ENCODE measurements around the gene CHKB.

Gene CHKB

DNA sequence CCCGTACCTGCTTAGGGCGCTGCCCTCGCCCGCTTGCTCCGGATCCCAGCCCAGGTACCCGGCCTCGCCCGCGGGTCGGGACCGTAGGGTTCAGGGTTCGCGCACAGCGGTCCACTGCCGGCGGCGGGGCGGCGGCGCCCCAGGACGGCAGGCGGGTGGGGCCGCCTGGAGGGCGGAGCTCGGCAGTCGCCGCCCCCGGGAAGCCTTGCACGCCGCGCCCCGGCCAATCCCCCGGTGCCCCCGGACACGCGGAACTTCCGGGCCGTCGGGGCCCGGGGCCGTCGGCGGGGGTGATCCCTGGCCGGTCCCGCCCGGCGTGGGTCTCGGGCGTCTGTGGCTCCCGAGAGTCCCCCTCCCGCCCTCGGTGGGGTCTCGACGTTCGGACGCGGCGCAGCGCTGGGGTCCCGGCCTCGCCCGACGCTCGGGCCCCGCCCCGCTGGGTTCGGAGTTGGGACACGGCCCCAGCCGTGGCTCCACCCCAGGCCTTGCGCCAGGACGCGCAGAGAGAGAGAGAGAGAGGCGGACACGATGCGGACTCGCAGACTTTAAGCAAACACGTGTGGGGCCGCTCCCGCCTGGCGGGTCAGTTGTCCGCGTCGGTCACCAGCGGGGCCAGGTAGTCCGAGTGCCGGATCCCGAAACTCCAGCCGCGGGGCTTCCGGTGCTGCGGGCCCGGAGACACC, 52.6 kb downstream of the CHKB start, which contains the start of gene TYMP:
TYMP (minus strand) TSS at position 116 of the 683 bp plus-strand sequence. CDS start 303 bp downstream, outside the sequence.
- 7% methylated on average over 92 of the region's 92 CpGs for WGBS, 2 experiments
- Histone ChIP-seq H3K27ac (ENCODE audit: insufficient read depth, low read depth, low read length, poor library complexity, severe bottlenecking) (no peak within 1 kb of the TSS), H3K27me3 (ENCODE audit: control insufficient read depth, insufficient read depth, low read length, poor library complexity, severe bottlenecking) (peaks cover 72% of the 10 kb centered on the region), H3K4me1 (ENCODE audit: control insufficient read depth, insufficient read depth, low read length) (peaks cover 16% of the 10 kb centered on the region), H3K36me3 (ENCODE audit: control insufficient read depth, insufficient read depth, low read length) (no peaks in the 10 kb centered on the region), H3K4me3 (ENCODE audit: insufficient read depth, low read depth, low read length) (peak within 1 kb of the TSS; percentile 27), H3K9me3 (ENCODE audit: control insufficient read depth, low read length) (no peaks in the 10 kb centered on the region)

DNA sequence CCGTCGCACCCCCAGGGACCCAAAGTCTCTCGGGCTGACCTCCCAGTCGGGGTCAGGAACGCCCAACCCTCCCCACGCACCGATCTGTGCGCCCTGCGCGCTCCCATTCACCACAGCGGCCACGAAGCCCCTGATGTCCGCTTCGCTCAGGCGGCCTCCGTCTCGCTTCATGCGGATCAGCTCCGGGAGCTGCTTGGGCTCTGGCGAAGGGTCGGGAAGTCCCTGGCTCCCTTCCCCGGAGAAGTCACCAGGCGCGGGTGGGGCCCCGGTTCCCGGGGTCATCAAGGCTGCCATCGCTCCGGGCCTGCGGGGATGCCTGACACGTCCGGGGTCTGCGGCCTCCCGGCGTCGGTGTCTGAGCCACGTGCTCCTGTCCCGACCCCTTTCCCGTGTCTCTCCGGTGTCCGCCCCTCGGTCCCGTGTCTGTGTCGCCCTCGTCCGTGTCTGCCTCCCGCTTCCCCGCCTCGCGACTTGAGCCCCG, 53.2 kb downstream of the CHKB start:
- WGBS, 2 experiments: 33 to 34% methylated on average over 50 of the region's 50 CpGs
- no peaks in the 10 kb centered on the region for H3K36me3 ChIP-seq (ENCODE audit: control insufficient read depth, insufficient read depth, low read length)
- H3K9me3 ChIP-seq (ENCODE audit: control insufficient read depth, low read length): no peaks in the 10 kb centered on the region
- peaks cover 72% of the 10 kb centered on the region for H3K27me3 ChIP-seq (ENCODE audit: control insufficient read depth, insufficient read depth, low read length, poor library complexity, severe bottlenecking)
- H3K27ac ChIP-seq (ENCODE audit: insufficient read depth, low read depth, low read length, poor library complexity, severe bottlenecking): no peak overlapping the region
- H3K4me3 ChIP-seq (ENCODE audit: insufficient read depth, low read depth, low read length): no peak overlapping the region
- peaks cover 19% of the 10 kb centered on the region for H3K4me1 ChIP-seq (ENCODE audit: control insufficient read depth, insufficient read depth, low read length)

All from ectodermal cell (in vitro differentiated cells).